Endodermal cell (in vitro differentiated cells): ENCODE measurements around the gene MAPKAPK3. TPM values are rescaled to one million over a fixed set of nuclear protein-coding genes. Genes with fewer than 3 reads are reported as not detected.
A peak's percentile ranks its signal among the peaks of the same experiment; 100 is the strongest.

Source experiments
- DNase-seq: peaks from one replicate; pipeline ENCODE4 v3.0.0-alpha.2; 2017
- H3K27ac ChIP-seq: 2 replicates; pipeline ENCODE4 v1.5.1; 2013; ENCODE audit warnings: mild to moderate bottlenecking, low read depth, low read length, moderate library complexity
- H3K27me3 ChIP-seq: 2 replicates; pipeline ENCODE4 v1.6.1; 2013; ENCODE audit warnings: mild to moderate bottlenecking, low read length, moderate library complexity; ENCODE audit not compliant: insufficient read depth, control insufficient read depth, poor library complexity, severe bottlenecking
- H3K36me3 ChIP-seq: 2 replicates; pipeline ENCODE4 v1.7.0; 2013; ENCODE audit warnings: mild to moderate bottlenecking, low read length, moderate library complexity; ENCODE audit not compliant: control insufficient read depth, insufficient read depth
- H3K4me1 ChIP-seq: one replicate; pipeline ENCODE4 v1.7.0; 2013; ENCODE audit warnings: low read length; ENCODE audit not compliant: control insufficient read depth, insufficient read depth
- H3K4me3 ChIP-seq: 2 replicates; pipeline ENCODE4 v1.5.1; 2013; ENCODE audit warnings: mild to moderate bottlenecking, low read length, moderate library complexity
- H3K9ac ChIP-seq: 2 replicates; pipeline ENCODE4 v1.6.1; 2013; ENCODE audit warnings: mild to moderate bottlenecking, low read length, moderate library complexity; ENCODE audit not compliant: poor library complexity, severe bottlenecking; ENCODE audit errors: extremely low read depth
- H3K9me3 ChIP-seq: 2 replicates; pipeline ENCODE4 v1.6.1; 2013; ENCODE audit warnings: mild to moderate bottlenecking, low read length, moderate library complexity; ENCODE audit not compliant: control insufficient read depth
- H3K27ac Mint-ChIP-seq: 2 replicates; pipeline ENCODE4 v1.8.0; 2020; ENCODE audit warnings: mixed read lengths
- H3K27me3 Mint-ChIP-seq: 2 replicates; pipeline ENCODE4 v1.8.0; 2021; ENCODE audit warnings: mild to moderate bottlenecking, mixed read lengths; ENCODE audit not compliant: insufficient read depth
- H3K36me3 Mint-ChIP-seq: 2 replicates; pipeline ENCODE4 v1.8.0; 2020; ENCODE audit warnings: low read depth, mixed read lengths
- H3K4me1 Mint-ChIP-seq: 2 replicates; pipeline ENCODE4 v1.8.0; 2020; ENCODE audit warnings: mixed read lengths
- H3K4me3 Mint-ChIP-seq: 2 replicates; pipeline ENCODE4 v1.8.0; 2020; ENCODE audit warnings: mild to moderate bottlenecking, moderate library complexity, mixed read lengths
- H3K9me3 Mint-ChIP-seq: 2 replicates; pipeline ENCODE4 v1.8.0; 2020; ENCODE audit warnings: mild to moderate bottlenecking, mixed read lengths
- CTCF ChIP-seq: fragments of 200-600 bp; sonication (generic); conservative IDR thresholded peaks from 2 replicates; pipeline ENCODE4 v1.5.0; 2021; ENCODE audit warnings: antibody characterized with exemption, mild to moderate bottlenecking
- WGBS, 2 experiments: methylation state at CpG; one replicate each; pipeline versions ENCODE4 v1.1.5 to v1.1.7; 2013; ENCODE audit warnings: missing lambda C conversion rate in 2 of 2, mixed read lengths in 1 of 2; ENCODE audit not compliant: insufficient coverage in 1 of 2, insufficient read length in 1 of 2; 5-methylcytosine and 5-hydroxymethylcytosine counted together
- total RNA-seq, 2 donors: library from RNA; stranded (reverse); fragmentation: NEBNext Ultra II Directional in 1 of 2; extraction: Animal tissue kit (Norgen Biotek cat#: 25700) in 1 of 2; gene quantifications; 2 replicates in 1 of 2; 3 replicates in 1 of 2; pipeline ENCODE4 v1.2.1, GENCODE V29; 2021

MAPKAPK3 gene
- total RNA-seq, 2 donors from 2014 or later = 37.2 to 39.7 TPM

- Histone ChIP-seq H3K27me3 (no peaks in the 10 kb centered on the region), H3K9me3 (no peaks in the 10 kb centered on the region), H3K9ac (no peak overlapping the region), H3K4me1 (peaks cover 23% of the 10 kb centered on the region), H3K36me3 (no peaks in the 10 kb centered on the region), H3K27ac (no peak overlapping the region), H3K4me3 (no peak overlapping the region)
- no peak for TF ChIP-seq CTCF
- Mint-ChIP-seq H3K4me3 (no peak overlapping the region), H3K4me1 (peaks cover 35% of the 10 kb centered on the region), H3K9me3 (no peaks in the 10 kb centered on the region), H3K27me3 (no peaks in the 10 kb centered on the region), H3K36me3 (peaks cover 5% of the 10 kb centered on the region), H3K27ac (peak overlapping the region; percentile 80)
- 90 to 92% methylated on average over 6 of the region's 6 CpGs for WGBS, 2 experiments
- DNase-seq = no peak
Observed at GRCh38 chr3:50623840-50624474, 7.0 kb downstream of the MAPKAPK3 start.

- Mint-ChIP-seq H3K4me1 (peaks cover 35% of the 10 kb centered on the region), H3K27ac (peak overlapping the region; percentile 90), H3K27me3 (no peaks in the 10 kb centered on the region), H3K9me3 (no peaks in the 10 kb centered on the region), H3K4me3 (no peak overlapping the region), H3K36me3 (peaks cover 5% of the 10 kb centered on the region)
- no peaks in the 10 kb centered on the region for H3K9me3 ChIP-seq
- 95 to 100% methylated on average over 2 of the region's 2 CpGs for WGBS, 2 experiments
- peaks cover 23% of the 10 kb centered on the region for H3K4me1 ChIP-seq
- no peaks in the 10 kb centered on the region for H3K27me3 ChIP-seq
- peak; percentile 77 for DNase-seq
- no peak overlapping the region for H3K4me3 ChIP-seq
- no peak overlapping the region for H3K27ac ChIP-seq
- H3K36me3 ChIP-seq = no peaks in the 10 kb centered on the region
- no peak for TF ChIP-seq CTCF
- no peak overlapping the region for H3K9ac ChIP-seq
Observed at GRCh38 chr3:50624634-50625033, 7.7 kb downstream of the MAPKAPK3 start.

GRCh38 chr3:50625231-50626182 is 8.6 kb downstream of the MAPKAPK3 start:
- H3K4me3 Mint-ChIP-seq = no peak overlapping the region
- no peak for TF ChIP-seq CTCF
- peak overlapping the region; percentile 90 for H3K27ac Mint-ChIP-seq
- H3K36me3 ChIP-seq = no peaks in the 10 kb centered on the region
- H3K4me1 ChIP-seq = peaks cover 23% of the 10 kb centered on the region
- no peaks in the 10 kb centered on the region for H3K9me3 ChIP-seq
- no peak overlapping the region for H3K4me3 ChIP-seq
- no peaks in the 10 kb centered on the region for H3K9me3 Mint-ChIP-seq
- peak overlapping the region; percentile 54 for H3K27ac ChIP-seq
- peaks cover 4% of the 10 kb centered on the region for H3K36me3 Mint-ChIP-seq
- peaks cover 35% of the 10 kb centered on the region for H3K4me1 Mint-ChIP-seq
- H3K9ac ChIP-seq = no peak overlapping the region
- WGBS, 2 experiments = 69 to 71% methylated on average over 6 to 17 of the region's 18 CpGs
- no peaks in the 10 kb centered on the region for H3K27me3 Mint-ChIP-seq
- H3K27me3 ChIP-seq = no peaks in the 10 kb centered on the region
- peak; percentile 72 for DNase-seq
